Hematopoietic multipotent progenitor cell treated with erythropoietin and hydrocortisone succinate and interleukin-3 and kit ligand, for 17 days (in vitro differentiated cells): ENCODE data around the gene ACTRT2.

Source experiments
- DNase-seq: peaks from one replicate; pipeline ENCODE4 v3.0.0-alpha.2; 2015; ENCODE audit warnings: low spot score

ACTRT2 gene

DNA sequence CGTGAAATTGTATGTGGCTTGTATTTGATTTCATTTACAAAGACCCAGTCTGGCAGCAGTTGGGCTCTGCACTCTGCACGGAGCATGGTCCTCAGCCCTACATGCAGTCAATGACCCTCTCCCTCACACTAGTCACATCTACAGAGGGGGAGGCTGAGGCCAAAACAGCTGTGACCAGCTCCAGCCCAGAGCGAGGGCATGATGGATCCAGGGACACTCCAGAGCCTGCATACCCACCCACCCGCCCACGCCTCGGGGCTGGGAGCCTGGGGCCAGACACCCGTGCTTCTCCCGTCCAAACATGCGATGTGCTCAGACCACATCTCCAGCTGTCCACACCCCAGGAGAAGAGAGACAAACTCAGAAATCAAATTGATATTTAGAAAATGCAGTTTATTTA lies 33.8 kb downstream of the ACTRT2 start:
- DNase-seq = no peak

DNA sequence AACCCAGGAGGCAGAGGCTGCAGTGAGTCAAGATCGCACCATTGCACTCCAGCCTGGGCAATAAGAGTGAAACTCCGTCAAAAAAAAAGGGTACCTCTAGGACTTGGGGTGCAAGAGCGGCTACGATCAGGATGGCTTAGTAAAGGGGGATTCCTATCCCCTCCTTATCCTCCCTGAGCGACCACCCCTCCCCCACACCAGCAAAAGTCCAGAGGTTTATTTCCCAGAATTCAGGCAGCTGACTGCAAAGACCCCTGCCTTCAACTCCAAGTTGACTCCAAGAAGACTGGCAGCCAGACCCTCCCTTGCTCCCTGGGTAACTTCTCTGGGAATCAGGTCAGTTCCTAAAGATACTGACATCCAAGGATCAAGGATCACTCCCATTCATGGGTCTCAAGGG lies 35.4 kb downstream of the ACTRT2 start:
- no peak for DNase-seq

GRCh38 chr1:3058263-3059030 lies 37.2 kb downstream of the ACTRT2 start:
- no peak for DNase-seq

GRCh38 chr1:3060127-3060526 lies 38.9 kb downstream of the ACTRT2 start:
- no peak for DNase-seq

GRCh38 chr1:3060601-3061551 lies 39.6 kb downstream of the ACTRT2 start:
- DNase-seq = no peak

DNA sequence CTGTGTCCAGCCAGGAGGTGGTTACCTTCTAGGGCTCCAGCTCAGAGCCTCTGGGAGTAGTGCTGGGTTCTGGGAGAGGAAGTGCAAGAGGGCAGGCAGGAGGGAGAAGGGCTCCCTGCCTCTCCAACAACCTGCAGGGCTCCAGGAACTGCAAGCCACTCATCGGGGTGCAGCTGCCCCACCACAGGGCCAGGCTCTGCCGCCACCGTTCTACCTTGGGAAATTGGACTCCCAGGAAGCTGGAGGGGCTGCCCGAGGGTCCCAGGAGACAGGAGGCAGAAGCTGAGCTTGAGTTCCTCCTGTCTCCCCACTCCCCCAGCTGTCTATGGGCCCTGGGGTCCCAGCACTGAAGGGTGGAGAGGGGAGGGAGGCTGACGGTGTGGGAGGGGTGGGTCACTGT lies 40.3 kb downstream of the ACTRT2 start:
- DNase-seq = no peak

- no peak for DNase-seq
Measured at GRCh38 chr1:3061981-3062615, 40.8 kb downstream of the ACTRT2 start.

GRCh38 chr1:3062616-3063378 lies 41.5 kb downstream of the ACTRT2 start:
- DNase-seq = no peak

GRCh38 chr1:3063379-3064295 lies 42.4 kb downstream of the ACTRT2 start:
- no peak for DNase-seq

DNA sequence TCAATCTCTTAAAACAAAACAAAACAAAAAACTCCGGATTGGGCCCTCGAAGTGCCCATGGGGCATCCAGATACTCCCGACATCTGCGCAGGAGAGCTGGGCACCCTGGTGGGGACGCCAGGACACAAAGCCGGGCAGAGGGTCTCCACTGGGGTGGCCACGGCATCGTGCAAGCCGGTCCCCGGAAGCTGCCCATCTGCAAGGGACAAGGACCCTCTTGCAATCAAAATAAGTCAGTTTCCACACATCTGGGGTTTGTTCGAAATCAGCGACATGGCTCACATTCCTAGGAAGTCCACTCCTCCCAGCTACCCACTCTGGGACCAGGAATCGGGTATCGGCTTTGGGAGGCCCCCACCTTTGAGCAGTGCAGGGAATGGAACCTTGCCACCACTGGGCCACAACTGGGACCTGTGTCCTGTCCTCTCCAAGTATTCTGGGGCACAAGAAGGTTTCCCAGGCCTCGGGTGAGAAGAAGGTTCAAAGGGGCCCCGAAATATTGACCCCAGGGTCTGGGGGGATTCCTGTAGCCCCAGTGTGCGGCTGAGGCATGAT lies 43.1 kb downstream of the ACTRT2 start:
- DNase-seq = no peak

GRCh38 chr1:3064901-3065300 lies 43.6 kb downstream of the ACTRT2 start:
- no peak for DNase-seq

- no peak for DNase-seq
Measured at GRCh38 chr1:3065396-3065795, 44.1 kb downstream of the ACTRT2 start.

DNA sequence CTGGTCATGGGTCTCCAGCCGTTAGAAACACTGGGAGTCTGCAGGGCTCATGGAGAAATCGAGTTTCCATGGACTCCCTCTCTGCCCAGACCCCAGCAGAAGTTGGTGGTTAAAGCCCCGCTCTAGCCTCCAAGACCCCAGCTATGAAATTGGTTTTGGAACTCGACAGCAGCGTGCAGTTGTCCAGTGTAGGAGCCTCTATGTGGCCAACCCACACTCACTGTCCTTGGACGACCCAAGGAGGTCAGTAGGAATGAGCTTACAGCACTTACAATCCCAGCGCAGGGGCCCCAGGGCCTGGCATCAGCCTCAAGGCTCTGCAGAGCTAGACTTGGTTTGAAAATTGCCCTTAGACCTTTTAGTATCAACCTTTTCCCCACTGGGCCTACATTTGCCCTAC lies 44.5 kb downstream of the ACTRT2 start:
- DNase-seq = no peak

DNA sequence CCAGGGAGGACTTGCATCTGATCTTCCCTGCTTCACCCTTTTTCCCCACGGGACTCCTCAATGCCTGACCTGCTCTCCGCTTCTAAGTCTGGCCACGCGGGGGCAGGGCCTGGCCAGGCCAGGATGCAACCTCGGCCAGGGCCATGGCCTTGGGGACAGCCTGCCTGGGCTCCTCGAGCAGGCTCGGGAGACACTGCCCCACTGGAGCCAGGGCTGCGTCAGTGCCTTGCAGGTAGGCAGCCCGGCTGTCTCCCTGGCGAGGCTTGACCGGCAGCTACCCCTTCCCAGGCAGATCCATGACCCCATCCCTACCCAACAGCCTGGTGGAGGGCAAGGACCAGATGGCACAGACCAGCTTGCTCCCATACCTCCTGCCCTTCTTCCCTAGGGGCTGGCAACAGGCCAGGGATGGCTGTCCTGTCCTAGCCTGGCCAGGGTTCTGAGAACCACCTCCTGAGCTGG lies 45.0 kb downstream of the ACTRT2 start:
- no peak for DNase-seq

- no peak for DNase-seq
Measured at GRCh38 chr1:3066826-3067225, 45.6 kb downstream of the ACTRT2 start.

GRCh38 chr1:3067301-3067670 lies 46.0 kb downstream of the ACTRT2 start:
- no peak for DNase-seq

DNA sequence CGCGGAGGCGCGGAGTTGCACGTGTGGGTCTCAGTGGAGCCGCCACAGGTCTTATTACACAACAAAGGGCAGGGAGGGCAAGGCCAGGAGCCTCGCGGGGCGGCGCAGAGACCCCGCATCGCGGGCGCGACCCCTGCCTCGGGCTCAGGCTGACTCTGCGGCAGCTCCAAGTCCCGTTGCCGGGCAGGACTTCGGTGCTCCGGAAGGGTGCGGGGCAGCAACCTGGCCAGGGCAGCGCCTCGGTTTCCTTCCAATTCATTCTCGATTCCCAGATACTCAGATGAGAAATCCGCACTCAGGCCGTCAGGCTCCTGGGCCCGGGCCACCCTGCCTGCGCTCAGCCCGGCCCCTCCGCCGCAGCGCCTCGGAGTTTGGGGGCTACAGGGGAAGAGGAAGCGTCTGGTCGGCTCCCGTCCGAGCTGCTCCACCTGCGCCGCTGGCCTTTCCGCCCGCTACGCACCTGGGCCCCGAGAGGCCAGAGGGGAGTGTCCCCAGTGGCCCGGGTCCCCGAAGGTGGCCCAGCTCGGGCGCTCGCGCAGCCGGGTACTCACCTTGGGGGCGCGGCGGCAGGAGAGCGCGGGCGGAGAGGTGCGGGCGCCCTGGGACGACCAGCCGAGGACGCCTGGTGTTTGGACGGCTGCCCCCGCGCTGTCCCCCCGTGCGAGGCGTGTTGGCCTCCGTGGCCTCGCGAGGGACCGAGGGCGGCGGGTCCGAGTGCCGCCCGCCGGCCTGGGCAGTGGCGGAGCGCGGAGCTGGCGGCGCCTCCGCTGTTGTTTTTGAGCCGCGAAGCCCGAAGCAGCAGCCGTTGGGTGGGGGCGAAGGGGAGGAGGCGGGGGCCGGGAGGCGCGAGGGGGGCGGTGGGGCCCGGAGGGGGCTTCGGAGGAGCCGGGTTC lies 46.6 kb downstream of the ACTRT2 start:
- DNase-seq = no peak

DNA sequence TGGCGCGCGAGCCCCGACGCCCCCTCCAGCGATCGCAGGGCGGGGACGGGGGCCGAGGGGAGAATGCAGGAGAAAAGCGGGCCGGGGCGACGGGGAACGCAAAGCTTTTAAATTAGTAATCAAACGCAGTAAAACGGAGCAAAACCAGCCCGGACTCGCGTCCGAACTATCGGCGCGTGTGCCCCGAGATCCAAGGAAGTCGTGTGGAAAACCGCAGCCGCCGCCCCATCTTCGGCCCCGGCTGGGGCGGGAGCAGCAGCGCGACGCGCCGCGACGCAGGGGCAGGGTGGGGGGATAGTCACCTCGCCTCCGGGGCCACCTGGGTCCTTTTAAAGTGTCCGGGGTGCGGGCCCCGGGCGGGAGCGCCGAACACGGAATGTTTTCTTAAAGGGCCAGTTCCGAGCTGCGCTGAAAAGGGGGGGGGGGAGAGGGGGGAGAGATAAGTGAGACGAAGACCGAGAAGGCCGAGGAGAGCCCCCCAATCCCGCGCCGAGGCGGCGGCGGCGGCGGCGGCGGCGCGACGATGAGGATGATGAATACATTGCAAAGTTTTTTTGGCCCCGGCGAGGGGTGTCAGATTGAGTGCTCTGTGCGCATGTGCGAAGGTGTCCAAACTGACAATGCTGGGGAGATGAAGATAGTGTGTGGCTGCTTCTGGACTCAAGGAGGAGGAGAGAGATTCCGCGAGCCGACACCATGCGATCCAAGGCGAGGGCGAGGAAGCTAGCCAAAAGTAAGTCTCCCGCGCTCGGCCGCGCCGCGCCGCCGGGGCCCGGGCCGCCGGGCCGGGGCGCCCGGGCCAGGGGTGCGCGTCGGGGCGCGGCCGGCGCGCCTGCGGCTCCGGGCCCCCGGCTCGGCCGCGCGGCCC lies 47.5 kb downstream of the ACTRT2 start, which contains the start of gene PRDM16:
PRDM16 (plus strand) TSS at position 640 of the 868 bp plus-strand sequence; CDS start at position 697, 57 bp downstream.
- DNase-seq = no peak
